HepG2 (cell line): ENCODE data around the gene ZSWIM8. TPM values are rescaled to one million over a fixed set of nuclear protein-coding genes. Genes with fewer than 3 reads are reported as not detected.

Experiments
- ATRX ChIP-seq: sonication (generic); formaldehyde crosslinking; IDR thresholded peaks from 2 replicates; pipeline ENCODE4 v1.4.0; 2020; ENCODE audit warnings: missing genetic modification reagents, borderline replicate concordance
- CENPT ChIP-seq: sonication (generic); formaldehyde crosslinking; IDR thresholded peaks from 2 replicates; pipeline ENCODE4 v1.8.0; 2022; ENCODE audit warnings: low read depth, mild to moderate bottlenecking, moderate library complexity, missing genetic modification reagents
- EHMT2 ChIP-seq: fragments of 200-600 bp; sonication (generic); IDR thresholded peaks from 2 replicates; pipeline ENCODE4 v1.7.0; 2017; ENCODE audit warnings: antibody characterized with exemption, low read depth, low read length, borderline replicate concordance
- ERF ChIP-seq: IDR thresholded peaks from 2 replicates; pipeline ENCODE4 v1.6.1; 2018; ENCODE audit warnings: missing biosample characterization, missing genetic modification reagents
- GABPA ChIP-seq, 2 experiments: IDR thresholded peaks; 2 replicates each; pipeline ENCODE4 v1.6.1; 2011 to 2016; ENCODE audit warnings: low read depth in 2 of 2, low read length in 1 of 2, missing biosample characterization in 1 of 2, missing genetic modification characterization in 1 of 2
- KDM3A ChIP-seq: IDR thresholded peaks from 2 replicates; pipeline ENCODE4 v1.6.1; 2018; ENCODE audit warnings: low read depth, missing compliant biosample characterization
- KLF11 ChIP-seq: IDR thresholded peaks from 2 replicates; pipeline ENCODE4 v1.6.1; 2016; ENCODE audit warnings: missing compliant biosample characterization
- KLF16 ChIP-seq, 2 experiments: sonication (generic) in 1 of 2; formaldehyde crosslinking in 1 of 2; IDR thresholded peaks; 2 replicates each; pipeline versions ENCODE4 v1.6.1 to v1.8.0; 2016 to 2023; ENCODE audit warnings: missing genetic modification reagents in 2 of 2, missing compliant biosample characterization in 1 of 2
- MAZ ChIP-seq, 2 experiments: sonication (generic) in 1 of 2; formaldehyde crosslinking in 1 of 2; IDR thresholded peaks; 2 replicates each; pipeline versions ENCODE4 v1.5.0 to v1.6.1; 2012 to 2020; ENCODE audit warnings: low read depth in 2 of 2, mild to moderate bottlenecking in 2 of 2, borderline replicate concordance in 1 of 2, improper control_type of control experiment in 1 of 2, low read length in 1 of 2, missing genetic modification reagents in 1 of 2, moderate library complexity in 1 of 2
- MED8 ChIP-seq: sonication (generic); formaldehyde crosslinking; IDR thresholded peaks from 2 replicates; pipeline ENCODE4 v1.8.1; 2023; ENCODE audit warnings: mild to moderate bottlenecking, missing genetic modification reagents; ENCODE audit not compliant: insufficient replicate concordance
- STAG1 ChIP-seq: sonication (generic); formaldehyde crosslinking; IDR thresholded peaks from 2 replicates; pipeline ENCODE4 v1.4.0; 2020; ENCODE audit warnings: missing genetic modification reagents
- THAP11 ChIP-seq: IDR thresholded peaks from 2 replicates; pipeline ENCODE4 v1.6.1; 2016; ENCODE audit warnings: missing biosample characterization, missing genetic modification reagents
- ZEB1 ChIP-seq: IDR thresholded peaks from 2 replicates; pipeline ENCODE4 v1.6.1; 2012; ENCODE audit warnings: mild to moderate bottlenecking, low read depth, inconsistent platforms; ENCODE audit not compliant: insufficient replicate concordance
- ZKSCAN8 ChIP-seq: IDR thresholded peaks from 2 replicates; pipeline ENCODE4 v1.6.1; 2016; ENCODE audit warnings: borderline replicate concordance, missing genetic modification reagents, missing compliant biosample characterization
- ZNF121 ChIP-seq: sonication (generic); formaldehyde crosslinking; IDR thresholded peaks from 2 replicates; pipeline ENCODE4 v1.5.0; 2020; ENCODE audit warnings: mild to moderate bottlenecking, missing genetic modification reagents
- ZNF20 ChIP-seq: sonication (generic); formaldehyde crosslinking; IDR thresholded peaks from 2 replicates; pipeline ENCODE4 v1.4.0; 2020; ENCODE audit warnings: mild to moderate bottlenecking, moderate library complexity, missing genetic modification reagents
- ZNF329 ChIP-seq: sonication (generic); formaldehyde crosslinking; IDR thresholded peaks from 2 replicates; pipeline ENCODE4 v1.9.0; 2021; ENCODE audit warnings: low read depth, mild to moderate bottlenecking, missing genetic modification reagents
- ZNF501 ChIP-seq: sonication (generic); formaldehyde crosslinking; IDR thresholded peaks from 2 replicates; pipeline ENCODE4 v1.5.1; 2020; ENCODE audit warnings: mild to moderate bottlenecking, moderate library complexity, missing genetic modification reagents
- ZNF569 ChIP-seq: sonication (generic); formaldehyde crosslinking; IDR thresholded peaks from 2 replicates; pipeline ENCODE4 v1.5.0; 2020; ENCODE audit warnings: mild to moderate bottlenecking, missing genetic modification reagents, moderate library complexity, borderline replicate concordance
- ZNF674 ChIP-seq: sonication (generic); formaldehyde crosslinking; IDR thresholded peaks from 2 replicates; pipeline ENCODE4 v1.5.0; 2020; ENCODE audit warnings: low read depth, mild to moderate bottlenecking, missing genetic modification reagents
- ZNF768 ChIP-seq: sonication (generic); formaldehyde crosslinking; IDR thresholded peaks from 2 replicates; pipeline ENCODE4 v1.4.0; 2020; ENCODE audit warnings: missing genetic modification reagents
- polyA plus RNA-seq, 8 experiments: library from polyadenylated mRNA; depleted of rRNA in 3 of 8; stranded (reverse) in 7 of 8; unstranded in 1 of 8; fragments of >200 nt; fragmentation: Illumina TruSeq in 4 of 8; extraction: Trizol in 4 of 8; gene quantifications; 2 replicates each; pipeline versions ENCODE4 v1.2.1 to v1.2.3, GENCODE V29; 2011 to 2016; ENCODE audit warnings: low read depth in 4 of 8, missing spikeins in 1 of 8, mixed read lengths in 1 of 8; ENCODE audit not compliant: insufficient read depth in 1 of 8
- total RNA-seq, 5 experiments: library from RNA; depleted of rRNA; stranded (reverse); fragments of >200 nt; fragmentation: Illumina TruSeq; extraction: Trizol; gene quantifications; 2 replicates each; pipeline ENCODE4 v1.2.3, GENCODE V29; 2016; ENCODE audit warnings: low read depth in 1 of 5
- TF ChIP-seq, protein P1 (sequence below): sonication (generic); formaldehyde crosslinking; IDR thresholded peaks from 2 replicates; pipeline ENCODE4 v1.4.0; 2020; ENCODE audit warnings: missing genetic modification reagents
- TF ChIP-seq, protein P2 (sequence below): sonication (generic); formaldehyde crosslinking; IDR thresholded peaks from 2 replicates; pipeline ENCODE4 v1.4.0; 2020; ENCODE audit warnings: missing genetic modification reagents
- TF ChIP-seq, protein P3 (sequence below): sonication (generic); formaldehyde crosslinking; conservative IDR thresholded peaks from 2 replicates; pipeline ENCODE4 v1.4.0; 2020; ENCODE audit warnings: mild to moderate bottlenecking, missing genetic modification reagents, moderate library complexity

ZSWIM8 gene
- total and polyA plus RNA-seq, 2 of the 13 experiments (the other 11 are each of a cell fraction or from before 2014, with no cell fraction given): 39.9 to 98.2 TPM

DNA sequence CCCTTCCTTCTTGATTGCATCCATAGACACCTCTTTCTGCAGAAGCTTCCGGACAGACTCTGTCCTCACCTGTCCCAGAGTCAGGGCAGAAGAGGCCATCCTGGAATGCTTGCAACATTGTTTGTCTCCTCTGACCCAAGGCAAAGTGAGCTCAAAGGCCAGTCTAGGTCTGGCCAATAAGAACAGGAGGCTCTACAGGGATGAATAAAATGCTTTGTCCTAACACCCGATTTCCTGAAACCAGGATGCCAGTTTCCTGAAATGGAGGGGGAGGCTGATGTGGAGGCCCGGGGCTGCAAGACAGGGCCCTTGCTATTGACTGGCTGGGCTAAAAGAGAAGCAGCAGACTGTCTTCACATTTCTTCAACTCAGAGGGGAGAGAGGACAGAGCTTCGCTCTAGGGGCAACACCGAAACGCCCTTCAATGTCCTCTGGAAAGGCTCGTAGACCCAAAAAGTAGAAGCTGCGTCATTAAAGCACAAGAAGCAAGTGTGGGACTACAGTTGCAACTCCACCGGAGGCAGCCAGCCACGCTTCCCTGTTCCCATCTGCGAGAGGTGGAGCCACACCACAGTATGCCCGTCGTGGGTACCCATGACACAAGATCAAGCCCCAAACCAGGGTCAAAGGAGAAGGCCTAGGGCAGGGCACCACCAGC, 55.1 kb downstream of the ZSWIM8 start (continued):
- peak; percentile 82; the same call in 1 of the 2 replicates for TF ChIP-seq ZKSCAN8
- TF ChIP-seq ZEB1: peak; percentile 99
- no peak for TF ChIP-seq ZNF20 (CRISPR knock-in tag)
- TF ChIP-seq MED8 (CRISPR knock-in tag): peak; percentile 55
- no peak for TF ChIP-seq ATRX (CRISPR knock-in tag)
- TF ChIP-seq KDM3A (CRISPR knock-in tag): 0 out of 2 replicates have a peak, but pooled peaks have one; percentile 31
- TF ChIP-seq STAG1: no peak
- peak; percentile 87 for TF ChIP-seq ERF
- no peak for TF ChIP-seq KLF11 (CRISPR knock-in tag)
- TF ChIP-seq MAZ (IDR thresholded peaks at IDR 0.05; ENCODE audit: borderline replicate concordance, low read depth, low read length): no peak
- peak; percentile 62; the same call in 1 of the 2 replicates for TF ChIP-seq MAZ (CRISPR knock-in tag; IDR thresholded peaks at IDR 0.05; ENCODE audit: low read depth)
- TF ChIP-seq THAP11: peak; percentile 75; the same call in 1 of the 2 replicates
- no peak for TF ChIP-seq ZNF121 (CRISPR knock-in tag)
- TF ChIP-seq EHMT2: no peak; the same call in 1 of the 2 replicates
- TF ChIP-seq ZNF501 (CRISPR knock-in tag): peak; percentile 71
- no peak for TF ChIP-seq ZNF674 (CRISPR knock-in tag)
- TF ChIP-seq KLF16 (CRISPR knock-in tag; IDR thresholded peaks at IDR 0.05): peak in 1 of 2 experiments; percentile 72; a peak in 2 of 4 replicates
- 0 out of 2 replicates have a peak, but pooled peaks have one; percentile 5 for TF ChIP-seq GABPA (IDR thresholded peaks at IDR 0.05; ENCODE audit: low read depth, low read length)
- TF ChIP-seq GABPA (CRISPR knock-in tag; IDR thresholded peaks at IDR 0.05; ENCODE audit: low read depth): peak; percentile 65
- TF ChIP-seq, protein P1, sequence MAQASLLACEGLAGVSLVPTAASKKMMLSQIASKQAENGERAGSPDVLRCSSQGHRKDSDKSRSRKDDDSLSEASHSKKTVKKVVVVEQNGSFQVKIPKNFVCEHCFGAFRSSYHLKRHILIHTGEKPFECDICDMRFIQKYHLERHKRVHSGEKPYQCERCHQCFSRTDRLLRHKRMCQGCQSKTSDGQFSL (CRISPR knock-in tag): peak; percentile 49; the same call in 1 of the 2 replicates
- no peak for TF ChIP-seq CENPT (CRISPR knock-in tag)
- TF ChIP-seq, protein P2, sequence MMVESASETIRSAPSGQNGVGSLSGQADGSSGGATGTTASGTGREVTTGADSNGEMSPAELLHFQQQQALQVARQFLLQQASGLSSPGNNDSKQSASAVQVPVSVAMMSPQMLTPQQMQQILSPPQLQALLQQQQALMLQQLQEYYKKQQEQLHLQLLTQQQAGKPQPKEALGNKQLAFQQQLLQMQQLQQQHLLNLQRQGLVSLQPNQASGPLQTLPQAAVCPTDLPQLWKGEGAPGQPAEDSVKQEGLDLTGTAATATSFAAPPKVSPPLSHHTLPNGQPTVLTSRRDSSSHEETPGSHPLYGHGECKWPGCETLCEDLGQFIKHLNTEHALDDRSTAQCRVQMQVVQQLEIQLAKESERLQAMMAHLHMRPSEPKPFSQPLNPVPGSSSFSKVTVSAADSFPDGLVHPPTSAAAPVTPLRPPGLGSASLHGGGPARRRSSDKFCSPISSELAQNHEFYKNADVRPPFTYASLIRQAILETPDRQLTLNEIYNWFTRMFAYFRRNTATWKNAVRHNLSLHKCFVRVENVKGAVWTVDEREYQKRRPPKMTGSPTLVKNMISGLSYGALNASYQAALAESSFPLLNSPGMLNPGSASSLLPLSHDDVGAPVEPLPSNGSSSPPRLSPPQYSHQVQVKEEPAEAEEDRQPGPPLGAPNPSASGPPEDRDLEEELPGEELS (CRISPR knock-in tag): peak; percentile 85
- TF ChIP-seq, protein P3, sequence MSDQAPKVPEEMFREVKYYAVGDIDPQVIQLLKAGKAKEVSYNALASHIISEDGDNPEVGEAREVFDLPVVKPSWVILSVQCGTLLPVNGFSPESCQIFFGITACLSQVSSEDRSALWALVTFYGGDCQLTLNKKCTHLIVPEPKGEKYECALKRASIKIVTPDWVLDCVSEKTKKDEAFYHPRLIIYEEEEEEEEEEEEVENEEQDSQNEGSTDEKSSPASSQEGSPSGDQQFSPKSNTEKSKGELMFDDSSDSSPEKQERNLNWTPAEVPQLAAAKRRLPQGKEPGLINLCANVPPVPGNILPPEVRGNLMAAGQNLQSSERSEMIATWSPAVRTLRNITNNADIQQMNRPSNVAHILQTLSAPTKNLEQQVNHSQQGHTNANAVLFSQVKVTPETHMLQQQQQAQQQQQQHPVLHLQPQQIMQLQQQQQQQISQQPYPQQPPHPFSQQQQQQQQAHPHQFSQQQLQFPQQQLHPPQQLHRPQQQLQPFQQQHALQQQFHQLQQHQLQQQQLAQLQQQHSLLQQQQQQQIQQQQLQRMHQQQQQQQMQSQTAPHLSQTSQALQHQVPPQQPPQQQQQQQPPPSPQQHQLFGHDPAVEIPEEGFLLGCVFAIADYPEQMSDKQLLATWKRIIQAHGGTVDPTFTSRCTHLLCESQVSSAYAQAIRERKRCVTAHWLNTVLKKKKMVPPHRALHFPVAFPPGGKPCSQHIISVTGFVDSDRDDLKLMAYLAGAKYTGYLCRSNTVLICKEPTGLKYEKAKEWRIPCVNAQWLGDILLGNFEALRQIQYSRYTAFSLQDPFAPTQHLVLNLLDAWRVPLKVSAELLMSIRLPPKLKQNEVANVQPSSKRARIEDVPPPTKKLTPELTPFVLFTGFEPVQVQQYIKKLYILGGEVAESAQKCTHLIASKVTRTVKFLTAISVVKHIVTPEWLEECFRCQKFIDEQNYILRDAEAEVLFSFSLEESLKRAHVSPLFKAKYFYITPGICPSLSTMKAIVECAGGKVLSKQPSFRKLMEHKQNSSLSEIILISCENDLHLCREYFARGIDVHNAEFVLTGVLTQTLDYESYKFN: peak; percentile 98
- no peak for TF ChIP-seq ZNF569 (CRISPR knock-in tag)
- no peak for TF ChIP-seq ZNF329 (CRISPR knock-in tag)
- TF ChIP-seq ZNF768 (CRISPR knock-in tag): peak; percentile 46; the same call in 1 of the 2 replicates
